ENCODE results near the gene PEX26. TPM values are rescaled to one million over a fixed set of nuclear protein-coding genes. Genes with fewer than 3 reads are reported as not detected.
"Not testable (repeated sequence)": the region's sequence is repeated elsewhere in the genome, so short reads cannot be mapped to it uniquely, and the experiment has no call there.

The PEX26 gene
- total RNA-seq, 1 experiment from 2014 or later, result 21.9 TPM

DNA sequence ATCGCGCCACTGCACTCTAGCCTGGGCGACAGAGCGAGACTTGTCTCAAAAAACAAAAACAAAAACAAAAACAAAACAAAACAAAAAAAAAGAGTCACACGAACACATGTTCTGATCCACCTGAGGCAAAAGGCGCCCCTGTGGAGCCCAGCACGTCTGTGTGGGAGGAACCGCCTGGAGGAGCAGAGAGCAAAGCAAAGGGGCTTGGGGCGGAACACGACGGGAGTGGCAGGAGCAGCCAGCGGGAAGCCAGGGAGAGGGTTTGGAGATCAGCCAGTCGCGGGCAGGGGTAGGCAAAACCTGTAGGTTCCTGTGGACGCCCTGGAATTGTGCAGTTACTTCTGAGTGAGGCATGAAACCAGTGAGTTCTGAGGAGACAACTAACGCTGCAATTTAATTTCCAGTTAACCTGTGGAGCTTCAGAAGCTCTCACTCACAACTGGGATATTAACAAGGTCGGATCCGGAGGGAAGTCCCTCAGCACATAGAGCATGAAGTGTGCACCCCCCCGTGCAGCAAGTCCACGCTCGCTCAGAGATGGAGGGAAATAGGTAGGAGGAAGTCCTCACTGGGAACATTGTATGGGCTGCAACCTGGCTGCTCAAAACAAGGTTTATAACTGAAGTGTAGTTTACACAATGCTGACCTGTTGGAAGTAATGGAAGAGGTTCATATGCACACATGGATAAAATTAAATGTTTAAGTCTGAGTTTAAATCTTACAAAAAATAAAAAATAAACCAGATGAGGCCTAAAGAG lies 59.0 kb downstream of the PEX26 start:
- no peak for ATAC-seq
- no peaks in the 10 kb centered on the region for H3K9me3 ChIP-seq (ENCODE audit: control insufficient read depth, insufficient read depth, low read depth, low read length)
- DNase-seq (ENCODE audit: low read depth, low spot score), result no peak
- BruUV-seq (replicated peaks), result no TSS peak
- no peak overlapping the region for H3K27ac ChIP-seq (ENCODE audit: low read length)
- CTCF ChIA-PET, result no interaction called here
- in situ Hi-C loops (cut with HindIII; ENCODE audit: low pct_unique_long_range_greater_than_20kb, low sequenced_read_pairs) (no loop called here), intact Hi-C loops (cut with micrococcal nuclease; ENCODE audit: unreplicated experiment) (no loop called here)
- no peak overlapping the region for H3K4me3 ChIP-seq (ENCODE audit: low read depth in 2 of 2, low read length in 2 of 2)
- no peaks in the 10 kb centered on the region for H3K4me1 ChIP-seq (ENCODE audit: control insufficient read depth, insufficient read depth, low read length)
- no peaks in the 10 kb centered on the region for H3K36me3 ChIP-seq (ENCODE audit: control insufficient read depth, insufficient read depth, low read length)
- TF ChIP-seq REST (IDR thresholded peaks at IDR 0.05; ENCODE audit: insufficient read depth in 1 of 2, low read depth in 2 of 2, low read length in 1 of 2) (no peak), TCF7L2 (IDR thresholded peaks at IDR 0.05; ENCODE audit: low read depth, low read length) (no peak), POLR2AphosphoS5 (IDR thresholded peaks at IDR 0.05; ENCODE audit: low read depth, low read length) (no peak), SIN3A (IDR thresholded peaks at IDR 0.05; ENCODE audit: borderline replicate concordance, insufficient read depth, low read depth, low read length) (no peak), CTCF (IDR thresholded peaks at IDR 0.05) (no peak)
- no peaks in the 10 kb centered on the region for H3K27me3 ChIP-seq (ENCODE audit: control insufficient read depth, insufficient read depth, low read length)
- POLR2A ChIA-PET, result no interaction called here

- BruUV-seq (replicated peaks); H3K27me3 ChIP-seq (ENCODE audit: control insufficient read depth, insufficient read depth, low read length); H3K9me3 ChIP-seq (ENCODE audit: control insufficient read depth, insufficient read depth, low read depth, low read length); CTCF ChIA-PET; intact Hi-C loops (cut with micrococcal nuclease; ENCODE audit: unreplicated experiment); H3K4me3 ChIP-seq (ENCODE audit: low read depth in 2 of 2, low read length in 2 of 2); DNase-seq (ENCODE audit: low read depth, low spot score); H3K4me1 ChIP-seq (ENCODE audit: control insufficient read depth, insufficient read depth, low read length); POLR2A ChIA-PET; ATAC-seq; H3K27ac ChIP-seq (ENCODE audit: low read length); in situ Hi-C loops (cut with HindIII; ENCODE audit: low pct_unique_long_range_greater_than_20kb, low sequenced_read_pairs); H3K36me3 ChIP-seq (ENCODE audit: control insufficient read depth, insufficient read depth, low read length): not testable (repeated sequence)
These were observed 63.2 kb downstream of the PEX26 start for GRCh38 chr22:18141004-18141403.

GRCh38 chr22:18144105-18144504 lies 66.3 kb downstream of the PEX26 start:
- Histone ChIP-seq H3K36me3 (ENCODE audit: control insufficient read depth, insufficient read depth, low read length) (no peaks in the 10 kb centered on the region), H3K27ac (ENCODE audit: low read length) (no peak overlapping the region), H3K27me3 (ENCODE audit: control insufficient read depth, insufficient read depth, low read length) (no peaks in the 10 kb centered on the region), H3K9me3 (ENCODE audit: control insufficient read depth, insufficient read depth, low read depth, low read length) (no peaks in the 10 kb centered on the region), H3K4me1 (ENCODE audit: control insufficient read depth, insufficient read depth, low read length) (no peaks in the 10 kb centered on the region), H3K4me3 (ENCODE audit: low read depth in 2 of 2, low read length in 2 of 2) (no peak overlapping the region)
- intact Hi-C loops (cut with micrococcal nuclease; ENCODE audit: unreplicated experiment) (no loop called here), in situ Hi-C loops (cut with HindIII; ENCODE audit: low pct_unique_long_range_greater_than_20kb, low sequenced_read_pairs) (no loop called here)
- CTCF ChIA-PET, result no interaction called here
- no peak for ATAC-seq
- no TSS peak for BruUV-seq (replicated peaks)
- no peak for DNase-seq (ENCODE audit: low read depth, low spot score)
- POLR2A ChIA-PET, result no interaction called here
- TF ChIP-seq REST (IDR thresholded peaks at IDR 0.05; ENCODE audit: insufficient read depth in 1 of 2, low read depth in 2 of 2, low read length in 1 of 2), result no peak
- no peak for TF ChIP-seq TCF7L2 (IDR thresholded peaks at IDR 0.05; ENCODE audit: low read depth, low read length)
- TF ChIP-seq POLR2AphosphoS5 (IDR thresholded peaks at IDR 0.05; ENCODE audit: low read depth, low read length), result no peak
- no peak for TF ChIP-seq SIN3A (IDR thresholded peaks at IDR 0.05; ENCODE audit: borderline replicate concordance, insufficient read depth, low read depth, low read length)
- no peak for TF ChIP-seq CTCF (IDR thresholded peaks at IDR 0.05)
